ENCODE measurements around the gene OR2A2. TPM values are rescaled to one million over a fixed set of nuclear protein-coding genes. Genes with fewer than 3 reads are reported as not detected.

Gene OR2A2
- total and polyA plus RNA-seq, 9 of the 15 experiments (the other 6 are each of a cell fraction or from before 2014, with no cell fraction given), result not detected

GRCh38 chr7:144137501-144137900 lies 28.1 kb downstream of the OR2A2 start (continued):
- TF ChIP-seq MGA (IDR thresholded peaks at IDR 0.05), result no peak
- no peak for TF ChIP-seq CEBPG (CRISPR knock-in tag; IDR thresholded peaks at IDR 0.05)
- TF ChIP-seq CEBPG (tag; conservative IDR thresholded peaks at IDR 0.05 in 1 of 2, IDR thresholded peaks at IDR 0.05 in 1 of 2), result 0 out of 4 replicates have a peak, but pooled peaks of 1 of the 2 experiments have one; percentile 36
- TF ChIP-seq RBM34 (IDR thresholded peaks at IDR 0.05; ENCODE audit: borderline replicate concordance, insufficient read depth, low read length), result no peak
- no peak for TF ChIP-seq ZNF511 (CRISPR knock-in tag; IDR thresholded peaks at IDR 0.05)
- TF ChIP-seq TFE3 (CRISPR knock-in tag; IDR thresholded peaks at IDR 0.05), result no peak

Measured in K562 (cell line).